Heart left ventricle (tissue), 13 donors: ENCODE data around the gene MRGPRX2.

ENCODE experiments used
- POLR2A ChIP-seq, 2 donors: fragments of 450-650 bp; IDR thresholded peaks; one replicate each; pipeline ENCODE4 v1.6.1; 2017; ENCODE audit warnings: antibody characterized with exemption in 2 of 2, mild to moderate bottlenecking in 2 of 2, moderate library complexity in 2 of 2
- TF ChIP-seq, protein P1 (sequence below), 12 donors: fragments of 200-600 bp; sonication (generic) in 4 of 12; IDR thresholded peaks; one replicate each; pipeline versions ENCODE4 v1.5.0 to v1.8.0; 2018 to 2022; ENCODE audit warnings: antibody characterized with exemption in 12 of 12, mild to moderate bottlenecking in 5 of 12
- donor health status: ischemic (EF 13 %, LVEDD 7.1; RV severe dilation, severe dysfunction).
- donor health status: DM: no; HTN: yes; CAD: no.
- donor health status: DM: no; HTN: no; CAD: no.
- donor health status: ischemic (EF 25% LVEDD 6.9; RV normal size, moderate dysfunction).
- donor health status: ischemic (EF 25% LVEDD 5.7; RV mildly dilated, moderate dysfunction).
- donor health status: ischemic (EF 35%, LVEDD 5.7; RV mildly dilated, moderate dysfunction).
- donor health status: nonischemic (EF 11% LVEDD 7.7; RV severe dilation, severe dysfunction).
- donor health status: DM: yes; HTN: yes; CAD: no.
- donor health status: PGD.
- donor health status: ischemic (EF 29% LVEDD 5.4; RV normal size, mild dysfunction).
- donor health status: nonischemic (EF 23%, LVEDD 6.1; RV moderate dilation, normal function).

DNA sequence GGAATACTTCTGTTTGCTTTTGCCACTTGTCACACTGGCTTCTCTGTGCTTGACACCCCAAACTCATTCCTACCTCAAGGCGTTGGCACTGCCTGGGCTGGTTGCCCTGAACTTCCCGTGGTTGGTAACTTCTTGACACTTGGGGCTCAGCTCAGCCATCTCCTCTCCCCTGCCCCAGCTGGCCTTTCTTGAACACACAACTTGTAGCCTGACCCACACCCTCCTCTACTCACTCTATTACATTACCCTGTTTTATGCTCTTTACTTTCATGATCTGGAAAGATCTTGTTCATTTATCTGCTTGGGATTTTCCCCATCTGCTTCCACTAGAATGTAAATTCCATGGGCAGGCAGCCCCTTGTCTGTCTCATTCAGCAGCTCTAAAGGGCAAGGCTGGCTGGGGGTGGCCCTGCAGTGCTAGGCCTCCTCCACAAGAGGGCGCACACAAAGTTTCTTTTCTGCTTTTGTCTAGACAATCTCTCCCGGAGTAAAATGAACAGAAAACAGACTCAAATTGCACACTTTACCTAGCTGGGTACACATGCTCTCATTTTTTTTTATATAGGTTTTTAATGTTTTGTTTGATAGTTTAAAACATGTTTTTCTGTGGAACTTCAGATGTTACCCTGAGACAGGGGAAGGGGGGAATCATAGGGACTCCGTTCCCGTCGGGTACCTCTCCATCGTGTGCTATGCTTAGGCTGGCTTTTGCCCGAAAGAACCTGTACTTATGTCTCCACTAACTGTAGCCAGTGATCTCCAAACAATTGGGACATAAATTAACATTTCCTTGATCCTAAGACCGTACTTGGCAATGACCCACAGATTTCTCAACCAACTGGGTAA is 16.4 kb upstream of the MRGPRX2 start:
- TF ChIP-seq, protein P1, sequence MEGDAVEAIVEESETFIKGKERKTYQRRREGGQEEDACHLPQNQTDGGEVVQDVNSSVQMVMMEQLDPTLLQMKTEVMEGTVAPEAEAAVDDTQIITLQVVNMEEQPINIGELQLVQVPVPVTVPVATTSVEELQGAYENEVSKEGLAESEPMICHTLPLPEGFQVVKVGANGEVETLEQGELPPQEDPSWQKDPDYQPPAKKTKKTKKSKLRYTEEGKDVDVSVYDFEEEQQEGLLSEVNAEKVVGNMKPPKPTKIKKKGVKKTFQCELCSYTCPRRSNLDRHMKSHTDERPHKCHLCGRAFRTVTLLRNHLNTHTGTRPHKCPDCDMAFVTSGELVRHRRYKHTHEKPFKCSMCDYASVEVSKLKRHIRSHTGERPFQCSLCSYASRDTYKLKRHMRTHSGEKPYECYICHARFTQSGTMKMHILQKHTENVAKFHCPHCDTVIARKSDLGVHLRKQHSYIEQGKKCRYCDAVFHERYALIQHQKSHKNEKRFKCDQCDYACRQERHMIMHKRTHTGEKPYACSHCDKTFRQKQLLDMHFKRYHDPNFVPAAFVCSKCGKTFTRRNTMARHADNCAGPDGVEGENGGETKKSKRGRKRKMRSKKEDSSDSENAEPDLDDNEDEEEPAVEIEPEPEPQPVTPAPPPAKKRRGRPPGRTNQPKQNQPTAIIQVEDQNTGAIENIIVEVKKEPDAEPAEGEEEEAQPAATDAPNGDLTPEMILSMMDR (IDR thresholded peaks at IDR 0.05), result peak; percentile 88 to 99 (median 94)
- no peak for TF ChIP-seq POLR2A (IDR thresholded peaks at IDR 0.05)
